Mesendoderm (in vitro differentiated cells): Measurements from ENCODE around the gene ABCB6.

Source experiments
- DNase-seq: peaks from one replicate; pipeline ENCODE4 v3.0.0; 2013
- H2AK5ac ChIP-seq: 2 replicates; pipeline ENCODE4 v1.6.1; 2013; ENCODE audit warnings: low read length, inconsistent platforms
- H2BK120ac ChIP-seq: 2 replicates; pipeline ENCODE4 v1.6.1; 2013; ENCODE audit warnings: low read depth, mild to moderate bottlenecking, low read length, moderate library complexity, mixed read lengths
- H2BK15ac ChIP-seq: replicated peaks from 2 replicates; pipeline ENCODE4 v1.6.1; 2013; ENCODE audit warnings: low read depth, mild to moderate bottlenecking, moderate library complexity
- H2BK5ac ChIP-seq: 2 replicates; pipeline ENCODE4 v1.6.1; 2013; ENCODE audit warnings: low read length, inconsistent platforms
- H3K18ac ChIP-seq: 2 replicates; pipeline ENCODE4 v1.6.1; 2013; ENCODE audit warnings: mild to moderate bottlenecking, low read length, mixed read lengths
- H3K23ac ChIP-seq: one replicate; pipeline ENCODE4 v1.6.1; 2013; ENCODE audit warnings: low read length
- H3K27ac ChIP-seq: 2 replicates; pipeline ENCODE4 v1.5.1; 2013; ENCODE audit warnings: low read depth, mild to moderate bottlenecking, inconsistent platforms, low read length, moderate library complexity
- H3K27me3 ChIP-seq: 2 replicates; pipeline ENCODE4 v1.6.1; 2013; ENCODE audit warnings: low read length, control low read depth, mild to moderate bottlenecking, inconsistent platforms; ENCODE audit not compliant: insufficient read depth, poor library complexity
- H3K36me3 ChIP-seq: 2 replicates; pipeline ENCODE4 v1.6.1; 2013; ENCODE audit warnings: low read length, inconsistent platforms; ENCODE audit not compliant: control insufficient read depth, insufficient read depth
- H3K4ac ChIP-seq: one replicate; pipeline ENCODE4 v1.6.1; 2013; ENCODE audit warnings: low read depth, mild to moderate bottlenecking, low read length, moderate library complexity
- H3K4me1 ChIP-seq: 2 replicates; pipeline ENCODE4 v1.6.1; 2013; ENCODE audit warnings: low read depth, low read length, inconsistent platforms; ENCODE audit not compliant: control insufficient read depth
- H3K4me2 ChIP-seq: 2 replicates; pipeline ENCODE4 v1.6.1; 2013; ENCODE audit warnings: low read length
- H3K4me3 ChIP-seq: 2 replicates; pipeline ENCODE4 v1.5.1; 2013; ENCODE audit warnings: mild to moderate bottlenecking, low read length
- H3K56ac ChIP-seq: one replicate; pipeline ENCODE4 v1.6.1; 2013; ENCODE audit warnings: low read length
- H3K79me1 ChIP-seq: 2 replicates; pipeline ENCODE4 v1.6.1; 2013; ENCODE audit warnings: low read length, inconsistent platforms
- H3K79me2 ChIP-seq: 2 replicates; pipeline ENCODE4 v1.6.1; 2013; ENCODE audit warnings: mild to moderate bottlenecking, low read length; ENCODE audit not compliant: control insufficient read depth, insufficient read depth
- H3K9ac ChIP-seq: 2 replicates; pipeline ENCODE4 v1.6.1; 2013; ENCODE audit warnings: low read length, inconsistent platforms
- H4K5ac ChIP-seq: one replicate; pipeline ENCODE4 v1.6.1; 2013; ENCODE audit warnings: low read length
- H4K8ac ChIP-seq: one replicate; pipeline ENCODE4 v1.6.1; 2013; ENCODE audit warnings: low read depth, mild to moderate bottlenecking, control low read depth, low read length, moderate library complexity
- WGBS: extraction: QIAGEN DNeasy Blood & Tissue Kit; methylation state at CpG from one replicate; pipeline ENCODE4 v1.1.7; 2013; ENCODE audit warnings: low lambda C conversion rate, missing lambda C conversion rate; ENCODE audit not compliant: insufficient coverage; ENCODE audit errors: extremely low coverage; 5-methylcytosine and 5-hydroxymethylcytosine counted together

Gene ABCB6

GRCh38 chr2:219177552-219178376 is 41.0 kb downstream of the ABCB6 start, which contains the start of gene RETREG2:
RETREG2 (plus strand) TSS chr2:219178275; CDS start chr2:219178353, 78 bp downstream.
- Histone ChIP-seq H3K18ac (peak within 1 kb of the TSS; percentile 71), H3K79me1 (peaks cover 15% of the 10 kb centered on the region), H3K36me3 (peaks cover 1% of the 10 kb centered on the region), H2AK5ac (no peak within 1 kb of the TSS), H2BK5ac (peak within 1 kb of the TSS; percentile 89), H3K4ac (peak within 1 kb of the TSS; percentile 73), H3K27me3 (no peaks in the 10 kb centered on the region), H3K4me1 (peaks cover 3% of the 10 kb centered on the region), H2BK120ac (no peak within 1 kb of the TSS), H4K5ac (no peak within 1 kb of the TSS), H3K23ac (no peak within 1 kb of the TSS), H3K9ac (peak within 1 kb of the TSS; percentile 98), H2BK15ac (no peak within 1 kb of the TSS), H4K8ac (no peak within 1 kb of the TSS), H3K56ac (peak within 1 kb of the TSS; percentile 99), H3K4me3 (peak within 1 kb of the TSS; percentile 95), H3K27ac (peak within 1 kb of the TSS; percentile 90), H3K4me2 (peak within 1 kb of the TSS; percentile 67), H3K79me2 (peaks cover 2% of the 10 kb centered on the region)
- WGBS = no CpG with 5 or more reads among the region's 67 CpGs
- DNase-seq = peak; percentile 94

GRCh38 chr2:219176818-219177551 is 41.8 kb downstream of the ABCB6 start, which contains the start of gene CNPPD1:
CNPPD1 (minus strand) TSS chr2:219176925; CDS start chr2:219176828, 97 bp downstream.
- Histone ChIP-seq H3K27me3 (no peaks in the 10 kb centered on the region), H3K4ac (peak within 1 kb of the TSS; percentile 8), H3K18ac (peak within 1 kb of the TSS; percentile 70), H4K5ac (no peak within 1 kb of the TSS), H3K4me2 (peak within 1 kb of the TSS; percentile 97), H3K4me1 (peaks cover 3% of the 10 kb centered on the region), H3K4me3 (peak within 1 kb of the TSS; percentile 95), H2BK120ac (no peak within 1 kb of the TSS), H3K36me3 (peaks cover 1% of the 10 kb centered on the region), H3K9ac (peak within 1 kb of the TSS; percentile 98), H3K79me1 (peaks cover 15% of the 10 kb centered on the region), H3K79me2 (peaks cover 2% of the 10 kb centered on the region), H4K8ac (no peak within 1 kb of the TSS), H3K56ac (peak within 1 kb of the TSS; percentile 83), H2BK5ac (peak within 1 kb of the TSS; percentile 89), H3K27ac (peak within 1 kb of the TSS; percentile 90), H2BK15ac (no peak within 1 kb of the TSS), H3K23ac (no peak within 1 kb of the TSS), H2AK5ac (no peak within 1 kb of the TSS)
- peak; percentile 88 for DNase-seq
- no CpG with 5 or more reads among the region's 69 CpGs for WGBS

- no CpG with 5 or more reads among the region's 45 CpGs for WGBS
- H3K4me1 ChIP-seq = peaks cover 3% of the 10 kb centered on the region
- no peak overlapping the region for H2AK5ac ChIP-seq
- H3K56ac ChIP-seq = peak overlapping the region; percentile 83
- H3K79me1 ChIP-seq = peaks cover 15% of the 10 kb centered on the region
- H3K79me2 ChIP-seq = peaks cover 2% of the 10 kb centered on the region
- H3K9ac ChIP-seq = peak overlapping the region; percentile 98
- H3K4me2 ChIP-seq = peak overlapping the region; percentile 97
- H3K27ac ChIP-seq = peak overlapping the region; percentile 79
- peaks cover 1% of the 10 kb centered on the region for H3K36me3 ChIP-seq
- no peak overlapping the region for H2BK120ac ChIP-seq
- peak overlapping the region; percentile 70 for H3K18ac ChIP-seq
- peak; percentile 70 for DNase-seq
- no peak overlapping the region for H4K8ac ChIP-seq
- no peaks in the 10 kb centered on the region for H3K27me3 ChIP-seq
- no peak overlapping the region for H3K4ac ChIP-seq
- no peak overlapping the region for H4K5ac ChIP-seq
- no peak overlapping the region for H3K23ac ChIP-seq
- H2BK5ac ChIP-seq = no peak overlapping the region
- peak overlapping the region; percentile 95 for H3K4me3 ChIP-seq
- H2BK15ac ChIP-seq = no peak overlapping the region
These were observed 42.6 kb downstream of the ABCB6 start for GRCh38 chr2:219175928-219176817.

- H3K23ac ChIP-seq = no peak overlapping the region
- no peak overlapping the region for H2BK15ac ChIP-seq
- peaks cover 3% of the 10 kb centered on the region for H3K4me1 ChIP-seq
- no peak overlapping the region for H2BK5ac ChIP-seq
- peaks cover 1% of the 10 kb centered on the region for H3K36me3 ChIP-seq
- peaks cover 15% of the 10 kb centered on the region for H3K79me1 ChIP-seq
- peaks cover 2% of the 10 kb centered on the region for H3K79me2 ChIP-seq
- H3K4ac ChIP-seq = no peak overlapping the region
- no peak overlapping the region for H2AK5ac ChIP-seq
- H2BK120ac ChIP-seq = no peak overlapping the region
- H4K5ac ChIP-seq = no peak overlapping the region
- no peak overlapping the region for H3K18ac ChIP-seq
- no peak overlapping the region for H4K8ac ChIP-seq
- H3K56ac ChIP-seq = no peak overlapping the region
- no peak for DNase-seq
- H3K9ac ChIP-seq = no peak overlapping the region
- no CpG with 5 or more reads among the region's 7 CpGs for WGBS
- no peak overlapping the region for H3K4me2 ChIP-seq
- H3K27ac ChIP-seq = no peak overlapping the region
- no peak overlapping the region for H3K4me3 ChIP-seq
- H3K27me3 ChIP-seq = no peaks in the 10 kb centered on the region
These were observed 43.3 kb downstream of the ABCB6 start for GRCh38 chr2:219175486-219175885.

DNA sequence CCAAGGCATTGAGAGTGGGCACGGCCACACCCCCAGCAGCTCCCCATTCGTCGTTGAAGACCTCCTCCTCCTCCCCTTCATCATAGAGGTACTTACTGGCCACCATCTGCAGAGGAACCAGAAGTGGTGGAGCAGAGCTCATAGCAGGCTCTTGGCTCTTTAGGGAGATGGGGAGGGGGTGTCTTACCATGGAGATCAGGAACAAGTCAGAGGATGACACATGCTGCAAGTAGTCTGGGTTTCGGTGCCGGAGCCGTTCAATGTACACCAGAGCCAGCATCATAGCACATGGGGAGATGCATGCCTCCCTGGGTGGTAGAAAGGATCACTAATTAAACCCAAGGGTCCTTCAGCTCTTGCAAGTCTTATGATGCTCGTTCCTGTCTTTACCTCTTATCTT is 44.0 kb downstream of the ABCB6 start:
- peaks cover 11% of the 10 kb centered on the region for H3K79me1 ChIP-seq
- H3K18ac ChIP-seq = no peak overlapping the region
- H3K79me2 ChIP-seq = peaks cover 2% of the 10 kb centered on the region
- no peak overlapping the region for H3K23ac ChIP-seq
- no peak overlapping the region for H3K56ac ChIP-seq
- DNase-seq = no peak
- H3K27ac ChIP-seq = no peak overlapping the region
- no peaks in the 10 kb centered on the region for H3K36me3 ChIP-seq
- H2BK5ac ChIP-seq = no peak overlapping the region
- no peak overlapping the region for H4K5ac ChIP-seq
- H4K8ac ChIP-seq = no peak overlapping the region
- H3K27me3 ChIP-seq = no peaks in the 10 kb centered on the region
- no peak overlapping the region for H3K4ac ChIP-seq
- no peak overlapping the region for H3K4me3 ChIP-seq
- no peak overlapping the region for H3K9ac ChIP-seq
- H2AK5ac ChIP-seq = no peak overlapping the region
- H2BK15ac ChIP-seq = no peak overlapping the region
- no peak overlapping the region for H2BK120ac ChIP-seq
- H3K4me2 ChIP-seq = no peak overlapping the region
- H3K4me1 ChIP-seq = peaks cover 3% of the 10 kb centered on the region
- no CpG with 5 or more reads among the region's 7 CpGs for WGBS
